GM21576 (cell line): ENCODE data around the gene NHERF1.

Experiments used
- ATAC-seq: cut with Tn5 transposase; IDR thresholded peaks from one replicate; pipeline ENCODE4 v1.9.1; 2021; ENCODE audit warnings: mild to moderate bottlenecking, moderate library complexity; ENCODE audit not compliant: unreplicated experiment

The NHERF1 gene

GRCh38 chr17:74807441-74807840 lies 59.0 kb downstream of the NHERF1 start:
- no peak for ATAC-seq

GRCh38 chr17:74807925-74808324 lies 59.5 kb downstream of the NHERF1 start:
- ATAC-seq = no peak

GRCh38 chr17:74808714-74809430 lies 60.4 kb downstream of the NHERF1 start:
- no peak for ATAC-seq

GRCh38 chr17:74810699-74811485 lies 62.5 kb downstream of the NHERF1 start:
- ATAC-seq = no peak

GRCh38 chr17:74812109-74813009 lies 63.9 kb downstream of the NHERF1 start:
- ATAC-seq = no peak

GRCh38 chr17:74814453-74814852 lies 66.0 kb downstream of the NHERF1 start:
- no peak for ATAC-seq

GRCh38 chr17:74815067-74815466 lies 66.6 kb downstream of the NHERF1 start:
- ATAC-seq = no peak

GRCh38 chr17:74815550-74816370 lies 67.3 kb downstream of the NHERF1 start:
- no peak for ATAC-seq

- ATAC-seq = no peak
Observed at GRCh38 chr17:74816905-74817620, 68.6 kb downstream of the NHERF1 start.

GRCh38 chr17:74818291-74818938 lies 70.0 kb downstream of the NHERF1 start:
- no peak for ATAC-seq
